ENCODE results near the gene SPATA18.
A peak's percentile ranks its signal among the peaks of the same experiment; 100 is the strongest.

The SPATA18 gene, protein sequence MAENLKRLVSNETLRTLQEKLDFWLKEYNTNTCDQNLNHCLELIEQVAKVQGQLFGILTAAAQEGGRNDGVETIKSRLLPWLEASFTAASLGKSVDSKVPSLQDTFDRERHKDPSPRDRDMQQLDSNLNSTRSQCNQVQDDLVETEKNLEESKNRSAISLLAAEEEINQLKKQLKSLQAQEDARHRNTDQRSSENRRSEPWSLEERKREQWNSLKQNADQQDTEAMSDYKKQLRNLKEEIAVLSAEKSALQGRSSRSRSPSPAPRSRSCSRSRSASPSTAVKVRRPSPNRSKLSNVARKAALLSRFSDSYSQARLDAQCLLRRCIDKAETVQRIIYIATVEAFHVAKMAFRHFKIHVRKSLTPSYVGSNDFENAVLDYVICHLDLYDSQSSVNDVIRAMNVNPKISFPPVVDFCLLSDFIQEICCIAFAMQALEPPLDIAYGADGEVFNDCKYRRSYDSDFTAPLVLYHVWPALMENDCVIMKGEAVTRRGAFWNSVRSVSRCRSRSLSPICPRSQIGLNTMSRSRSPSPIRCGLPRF

DNA sequence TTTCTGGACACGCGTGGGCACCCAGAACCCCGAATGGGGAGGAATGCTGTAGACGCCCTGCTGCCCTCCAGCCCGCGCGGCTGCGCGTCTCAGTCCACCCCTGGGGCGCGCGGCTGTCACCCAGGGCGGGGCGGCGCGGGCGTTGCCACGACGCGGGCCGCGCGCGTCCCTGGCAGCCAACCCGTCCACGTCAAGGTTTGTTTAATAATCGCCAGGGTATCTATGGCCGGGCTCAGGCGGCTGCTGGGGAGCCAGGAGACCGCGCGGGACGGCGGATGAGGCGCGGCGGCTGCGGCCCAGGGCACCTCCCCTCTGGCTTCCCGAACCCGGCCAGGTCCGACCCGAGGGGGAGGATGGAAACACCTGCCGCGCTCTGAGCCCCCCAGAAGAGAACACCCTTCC, at the start of gene SPATA18:
Gene SPATA18, plus strand, starts transcription at position 92 of the 402 bp plus-strand sequence. CDS start 401 bp downstream, outside the sequence.
- no peak for DNase-seq (ENCODE audit: low spot score)

DNA sequence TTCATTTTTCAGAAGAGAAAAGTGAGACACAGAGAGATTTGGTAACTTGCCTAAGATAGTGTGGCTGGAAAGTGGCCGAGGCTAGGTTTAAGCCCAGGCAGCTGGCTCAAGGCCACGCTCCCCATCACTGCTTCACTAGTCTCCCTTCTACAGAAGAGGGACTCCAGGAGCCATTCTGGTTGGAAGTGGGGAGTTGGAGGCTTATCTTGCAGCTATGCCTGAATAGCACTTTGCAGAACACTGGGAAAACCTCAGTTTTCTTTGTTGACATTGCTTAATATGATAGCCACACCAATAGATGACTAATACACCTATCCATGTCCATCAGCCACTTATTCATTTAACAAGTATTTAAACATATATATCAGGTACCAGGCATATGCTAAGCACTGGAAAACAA, 49.5 kb upstream of the SPATA18 start:
- no peak for DNase-seq (ENCODE audit: low spot score)

- no peak for DNase-seq (ENCODE audit: low spot score)
Measured at GRCh38 chr4:52004414-52004813, 46.7 kb upstream of the SPATA18 start.

DNA sequence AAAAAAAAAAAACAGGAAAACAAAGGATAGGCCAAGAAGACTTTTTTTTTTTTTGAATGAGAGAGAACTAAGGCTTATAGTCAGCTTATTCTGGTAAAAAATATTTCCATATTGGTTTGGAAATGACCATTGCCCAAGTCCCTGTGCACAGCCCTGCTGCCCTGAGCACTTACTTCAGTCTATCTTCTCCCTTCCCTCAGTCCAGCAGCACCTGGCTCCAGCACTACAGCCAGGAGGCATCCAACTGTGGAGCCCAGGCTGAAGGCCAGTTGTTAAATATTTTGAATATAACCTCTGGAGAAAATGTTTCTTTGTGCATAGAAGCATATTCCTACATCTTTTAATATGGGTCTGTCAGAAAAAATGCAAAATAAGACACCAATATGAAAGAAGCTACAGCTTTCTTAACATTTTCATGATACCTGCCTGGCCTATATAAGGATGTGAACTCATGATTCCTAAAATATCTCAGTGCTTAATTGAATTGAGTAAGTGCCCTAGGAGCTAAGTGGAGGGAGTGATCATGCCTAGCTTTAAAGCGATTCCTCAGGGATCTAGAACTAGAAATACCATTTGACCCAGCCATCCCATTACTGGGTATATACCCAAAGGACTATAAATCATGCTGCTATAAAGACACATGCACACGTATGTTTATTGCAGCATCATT, 45.4 kb upstream of the SPATA18 start:
- DNase-seq (ENCODE audit: low spot score), result no peak

- no peak for DNase-seq (ENCODE audit: low spot score)
Measured at GRCh38 chr4:52006887-52007286, 44.2 kb upstream of the SPATA18 start.

- DNase-seq (ENCODE audit: low spot score), result no peak
Measured at GRCh38 chr4:52010986-52011385, 40.1 kb upstream of the SPATA18 start.

DNA sequence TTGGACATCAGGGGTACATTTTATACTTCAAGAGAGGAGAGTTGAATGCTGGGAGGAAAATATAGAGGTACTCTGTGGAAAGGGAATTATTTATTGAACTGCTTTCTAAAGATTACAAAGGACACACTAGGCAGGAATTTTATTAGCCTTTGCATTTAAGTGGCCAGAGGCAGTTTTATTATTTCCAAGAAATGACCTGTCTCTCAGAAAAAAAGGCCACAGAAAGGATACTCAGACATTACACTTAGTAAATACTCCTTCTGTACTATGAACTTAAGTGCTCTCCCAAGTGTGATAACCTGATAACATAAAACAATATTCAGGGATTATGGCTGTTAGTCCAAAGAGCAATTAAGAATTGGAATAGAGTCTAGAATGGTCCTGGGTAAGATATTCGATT, 38.5 kb upstream of the SPATA18 start:
- no peak for DNase-seq (ENCODE audit: low spot score)

GRCh38 chr4:52014903-52015302, 36.2 kb upstream of the SPATA18 start:
- no peak for DNase-seq (ENCODE audit: low spot score)

- peak; percentile 57 for DNase-seq (ENCODE audit: low spot score)
Measured at GRCh38 chr4:52015366-52015765, 35.7 kb upstream of the SPATA18 start.

- no peak for DNase-seq (ENCODE audit: low spot score)
Measured at GRCh38 chr4:52016981-52017380, 34.1 kb upstream of the SPATA18 start.

DNA sequence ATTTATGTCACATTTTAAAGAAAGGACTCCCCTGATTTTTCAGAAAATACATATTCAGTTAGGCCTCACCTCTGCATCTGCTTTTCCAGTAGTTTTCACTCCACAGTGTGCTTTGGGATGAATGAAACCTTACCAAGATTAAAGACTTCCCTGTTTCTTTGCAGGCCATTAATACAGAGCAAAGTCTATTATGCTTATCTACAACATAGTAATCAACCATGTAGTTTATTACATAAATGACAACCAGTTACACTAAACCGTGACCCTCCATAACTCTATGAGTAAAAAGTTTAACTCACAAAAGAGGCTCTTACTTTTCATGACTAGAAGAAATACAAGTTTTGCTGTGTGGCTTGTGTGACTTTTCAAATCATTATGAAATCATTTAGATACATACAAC, 33.3 kb upstream of the SPATA18 start:
- DNase-seq (ENCODE audit: low spot score), result no peak

GRCh38 chr4:52019936-52020657, 31.0 kb upstream of the SPATA18 start, which contains the start of gene LRRC66:
TSS of gene LRRC66 (minus strand) at chr4:52020363. CDS start at chr4:52017613, 2,750 bp downstream.
- no peak for DNase-seq (ENCODE audit: low spot score)

- no peak for DNase-seq (ENCODE audit: low spot score)
Measured at GRCh38 chr4:52028970-52029369, 22.1 kb upstream of the SPATA18 start.

DNA sequence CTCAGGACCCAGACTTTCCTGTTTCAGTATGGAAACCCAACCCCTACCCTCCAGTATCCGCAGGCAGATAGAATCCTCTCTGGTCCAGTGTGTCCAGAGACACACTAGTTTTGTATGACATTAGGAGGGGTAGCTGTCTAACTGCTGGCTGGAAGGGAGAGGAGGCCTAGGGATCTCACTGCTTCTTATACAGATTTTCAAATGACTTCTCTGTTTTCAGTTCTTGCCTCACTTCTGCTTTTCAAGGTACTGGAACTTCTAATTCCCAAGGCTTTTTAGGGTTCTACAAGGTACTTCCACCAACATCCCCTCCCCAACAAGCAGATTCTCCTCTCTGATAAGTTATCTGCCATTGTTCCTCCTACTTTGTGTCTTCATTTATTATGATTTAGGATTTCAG, 19.1 kb upstream of the SPATA18 start:
- no peak for DNase-seq (ENCODE audit: low spot score)

- DNase-seq (ENCODE audit: low spot score), result no peak
Measured at GRCh38 chr4:52035190-52035589, 15.9 kb upstream of the SPATA18 start.

- no peak for DNase-seq (ENCODE audit: low spot score)
Measured at GRCh38 chr4:52036886-52037530, 14.1 kb upstream of the SPATA18 start.

GRCh38 chr4:52037689-52038102, 13.4 kb upstream of the SPATA18 start:
- peak; percentile 48 for DNase-seq (ENCODE audit: low spot score)

- DNase-seq (ENCODE audit: low spot score), result peak; percentile 75
Measured at GRCh38 chr4:52038103-52038912, 12.8 kb upstream of the SPATA18 start, which contains the start of gene SGCB. TSS of gene SGCB (minus strand) at chr4:52038299. CDS start at chr4:52038259, 40 bp downstream.

GRCh38 chr4:52045028-52045427, 6.1 kb upstream of the SPATA18 start:
- DNase-seq (ENCODE audit: low spot score), result no peak

DNA sequence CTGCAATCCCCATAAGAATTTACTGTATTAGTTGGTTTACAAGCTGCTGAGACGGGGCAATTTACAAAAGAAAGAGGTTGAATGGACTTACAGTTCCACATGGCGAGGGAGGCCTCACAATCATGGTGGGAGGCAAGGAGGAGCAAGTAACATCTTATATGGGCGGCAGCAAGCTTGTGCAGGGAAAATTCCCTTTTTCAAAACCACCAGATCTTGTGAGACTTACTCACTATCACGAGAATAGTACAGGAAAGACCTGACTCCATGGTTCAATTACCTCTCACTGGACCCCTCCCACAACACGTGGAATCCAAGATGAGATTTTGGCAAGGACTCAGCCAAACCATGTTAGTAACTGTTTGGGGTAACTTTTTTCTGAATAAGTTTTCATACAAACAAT, 1.8 kb upstream of the SPATA18 start:
- DNase-seq (ENCODE audit: low spot score), result no peak
